ENCODE results near the gene TMEM82. TPM values are rescaled to one million over a fixed set of nuclear protein-coding genes. Genes with fewer than 3 reads are reported as not detected.

TMEM82 gene
- total and polyA plus RNA-seq, 2 of the 13 experiments (the other 11 are each of a cell fraction or from before 2014, with no cell fraction given), result 0.24 to 0.97 TPM

DNA sequence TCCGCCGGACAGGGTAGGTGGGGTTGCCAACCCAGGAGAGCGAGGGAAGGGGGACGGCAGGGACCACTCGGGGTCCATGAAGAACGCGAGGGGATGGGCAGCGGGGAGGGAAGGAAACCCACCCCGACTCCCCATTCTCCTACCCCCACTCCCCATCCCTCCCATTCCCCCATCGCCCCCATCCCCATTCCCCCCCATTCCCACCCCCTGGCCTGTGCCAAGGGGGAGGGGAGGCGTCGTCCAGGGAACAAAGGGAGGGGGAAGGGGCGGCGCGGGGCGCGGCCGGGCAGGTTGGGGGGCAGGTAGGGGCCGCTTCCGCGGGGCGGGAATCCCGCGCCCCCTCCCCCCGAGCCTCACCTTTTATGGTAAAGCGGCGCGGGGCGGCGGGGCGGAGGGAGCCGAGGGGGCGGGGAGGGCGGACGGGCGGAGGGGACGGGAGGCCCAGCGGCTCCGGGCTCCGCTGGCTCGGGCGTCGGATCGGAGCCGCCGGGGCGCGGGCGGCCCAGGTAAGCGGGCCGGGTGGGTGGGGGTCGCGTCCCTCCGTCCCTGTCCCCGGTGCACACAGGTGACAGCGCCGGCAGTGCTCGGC is 16.1 kb downstream of the TMEM82 start, which contains the start of gene FBLIM1:
Gene FBLIM1, plus strand, starts transcription at position 453 of the 589 bp plus-strand sequence. CDS start 6,189 bp downstream, outside the sequence.
- ChIA-PET POLR2A (interaction anchor here (1.2 kb wide), 2 partner anchors 21 to 33 kb away, joined by 3 read pairs; no protein-coding TSS in a partner anchor), CTCF (ENCODE audit: low intra/inter-chr PET ratio, low total read pairs) (no interaction called here)
- BruUV-seq (replicated peaks), result no TSS peak
- no peak within 1 kb of the TSS for H2AFZ ChIP-seq (ENCODE audit: low read length)
- no peaks in the 10 kb centered on the region for H4K20me1 ChIP-seq (ENCODE audit: insufficient read depth, low read length)
- WGBS (ENCODE audit: low lambda C conversion rate), result 0% methylated on average over 15 of the region's 58 CpGs
- DNase-seq (ENCODE audit: low spot score) (no peak), FAIRE-seq (no peak), ATAC-seq (peak; percentile 30)
- peaks cover 56% of the 10 kb centered on the region for H3K4me1 ChIP-seq (ENCODE audit: insufficient read depth, low read length)
- in situ Hi-C loops (cut with HindIII; ENCODE audit: extremely low pct_ligation_motif_present, low pct_unique_long_range_greater_than_20kb), result no loop called here
- intact Hi-C loops (cut with micrococcal nuclease; ENCODE audit: unreplicated experiment), result no loop called here
- H3K36me3 ChIP-seq (replicated peaks in 1 of 2; ENCODE audit: control insufficient read depth in 1 of 2, insufficient read depth in 2 of 2, low read length in 2 of 2), result no peaks in the 10 kb centered on the region
- peaks cover 0 to 18% of the 10 kb centered on the region in 2 experiments; a peak in 3 of 5 replicates for H3K27me3 ChIP-seq (ENCODE audit: control insufficient read depth in 1 of 2, insufficient read depth in 2 of 2, low read length in 2 of 2)
- peak within 1 kb of the TSS; percentile 72 for H3K9ac ChIP-seq (ENCODE audit: insufficient read depth, low read depth, low read length)
- H3K4me2 ChIP-seq (ENCODE audit: low read depth, low read length), result peak within 1 kb of the TSS; percentile 91
- H3K4me3 ChIP-seq (replicated peaks in 1 of 3; ENCODE audit: insufficient read depth in 1 of 3, low read depth in 2 of 3, low read length in 3 of 3), result peak within 1 kb of the TSS; percentile 65 to 82 (median 74)
- peaks cover 2% of the 10 kb centered on the region for H3K79me2 ChIP-seq (ENCODE audit: insufficient read depth, low read length)
- H3K27ac ChIP-seq (ENCODE audit: extremely low read length, insufficient read depth, low read length), result no peak within 1 kb of the TSS
- no peaks in the 10 kb centered on the region for H3K9me3 ChIP-seq (ENCODE audit: low read length)
- TF ChIP-seq, protein P1, sequence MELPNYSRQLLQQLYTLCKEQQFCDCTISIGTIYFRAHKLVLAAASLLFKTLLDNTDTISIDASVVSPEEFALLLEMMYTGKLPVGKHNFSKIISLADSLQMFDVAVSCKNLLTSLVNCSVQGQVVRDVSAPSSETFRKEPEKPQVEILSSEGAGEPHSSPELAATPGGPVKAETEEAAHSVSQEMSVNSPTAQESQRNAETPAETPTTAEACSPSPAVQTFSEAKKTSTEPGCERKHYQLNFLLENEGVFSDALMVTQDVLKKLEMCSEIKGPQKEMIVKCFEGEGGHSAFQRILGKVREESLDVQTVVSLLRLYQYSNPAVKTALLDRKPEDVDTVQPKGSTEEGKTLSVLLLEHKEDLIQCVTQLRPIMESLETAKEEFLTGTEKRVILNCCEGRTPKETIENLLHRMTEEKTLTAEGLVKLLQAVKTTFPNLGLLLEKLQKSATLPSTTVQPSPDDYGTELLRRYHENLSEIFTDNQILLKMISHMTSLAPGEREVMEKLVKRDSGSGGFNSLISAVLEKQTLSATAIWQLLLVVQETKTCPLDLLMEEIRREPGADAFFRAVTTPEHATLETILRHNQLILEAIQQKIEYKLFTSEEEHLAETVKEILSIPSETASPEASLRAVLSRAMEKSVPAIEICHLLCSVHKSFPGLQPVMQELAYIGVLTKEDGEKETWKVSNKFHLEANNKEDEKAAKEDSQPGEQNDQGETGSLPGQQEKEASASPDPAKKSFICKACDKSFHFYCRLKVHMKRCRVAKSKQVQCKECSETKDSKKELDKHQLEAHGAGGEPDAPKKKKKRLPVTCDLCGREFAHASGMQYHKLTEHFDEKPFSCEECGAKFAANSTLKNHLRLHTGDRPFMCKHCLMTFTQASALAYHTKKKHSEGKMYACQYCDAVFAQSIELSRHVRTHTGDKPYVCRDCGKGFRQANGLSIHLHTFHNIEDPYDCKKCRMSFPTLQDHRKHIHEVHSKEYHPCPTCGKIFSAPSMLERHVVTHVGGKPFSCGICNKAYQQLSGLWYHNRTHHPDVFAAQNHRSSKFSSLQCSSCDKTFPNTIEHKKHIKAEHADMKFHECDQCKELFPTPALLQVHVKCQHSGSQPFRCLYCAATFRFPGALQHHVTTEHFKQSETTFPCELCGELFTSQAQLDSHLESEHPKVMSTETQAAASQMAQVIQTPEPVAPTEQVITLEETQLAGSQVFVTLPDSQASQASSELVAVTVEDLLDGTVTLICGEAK (IDR thresholded peaks at IDR 0.05), result no peak
- TF ChIP-seq, protein P1 (CRISPR knock-in tag; IDR thresholded peaks at IDR 0.05), result no peak
- TF ChIP-seq AGO1 (IDR thresholded peaks at IDR 0.05; ENCODE audit: low read depth, low read length, poor library complexity, severe bottlenecking) (peak; percentile 3), ZNF605 (CRISPR knock-in tag; IDR thresholded peaks at IDR 0.05) (no peak), BRD4 (CRISPR knock-in tag; IDR thresholded peaks at IDR 0.05) (no peak), KDM5B (CRISPR knock-in tag; IDR thresholded peaks at IDR 0.05; ENCODE audit: borderline replicate concordance) (no peak), ZFP36 (IDR thresholded peaks at IDR 0.05; ENCODE audit: borderline replicate concordance, low read depth, low read length, partially characterized antibody) (no peak), ZNF207 (IDR thresholded peaks at IDR 0.05; ENCODE audit: borderline replicate concordance) (no peak), SRF (IDR thresholded peaks at IDR 0.05; ENCODE audit: low read depth, low read length) (peak; percentile 80), RXRA (CRISPR knock-in tag; IDR thresholded peaks at IDR 0.05) (no peak), TOE1 (CRISPR knock-in tag; IDR thresholded peaks at IDR 0.05) (no peak), ZFP37 (CRISPR knock-in tag; IDR thresholded peaks at IDR 0.05; ENCODE audit: borderline replicate concordance) (no peak), RFXANK (CRISPR knock-in tag; IDR thresholded peaks at IDR 0.05) (no peak), HOXA5 (CRISPR knock-in tag; IDR thresholded peaks at IDR 0.05) (no peak), ZNF292 (CRISPR knock-in tag; IDR thresholded peaks at IDR 0.05; ENCODE audit: borderline replicate concordance, low read depth) (no peak)
- TF ChIP-seq, protein P2, sequence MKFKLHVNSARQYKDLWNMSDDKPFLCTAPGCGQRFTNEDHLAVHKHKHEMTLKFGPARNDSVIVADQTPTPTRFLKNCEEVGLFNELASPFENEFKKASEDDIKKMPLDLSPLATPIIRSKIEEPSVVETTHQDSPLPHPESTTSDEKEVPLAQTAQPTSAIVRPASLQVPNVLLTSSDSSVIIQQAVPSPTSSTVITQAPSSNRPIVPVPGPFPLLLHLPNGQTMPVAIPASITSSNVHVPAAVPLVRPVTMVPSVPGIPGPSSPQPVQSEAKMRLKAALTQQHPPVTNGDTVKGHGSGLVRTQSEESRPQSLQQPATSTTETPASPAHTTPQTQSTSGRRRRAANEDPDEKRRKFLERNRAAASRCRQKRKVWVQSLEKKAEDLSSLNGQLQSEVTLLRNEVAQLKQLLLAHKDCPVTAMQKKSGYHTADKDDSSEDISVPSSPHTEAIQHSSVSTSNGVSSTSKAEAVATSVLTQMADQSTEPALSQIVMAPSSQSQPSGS (CRISPR knock-in tag; IDR thresholded peaks at IDR 0.05), result no peak
